ENCODE data around the gene SLC22A3. TPM values are rescaled to one million over a fixed set of nuclear protein-coding genes. Genes with fewer than 3 reads are reported as not detected.

SLC22A3 gene
- total RNA-seq, 1 experiment from 2014 or later, result 0.09 TPM

DNA sequence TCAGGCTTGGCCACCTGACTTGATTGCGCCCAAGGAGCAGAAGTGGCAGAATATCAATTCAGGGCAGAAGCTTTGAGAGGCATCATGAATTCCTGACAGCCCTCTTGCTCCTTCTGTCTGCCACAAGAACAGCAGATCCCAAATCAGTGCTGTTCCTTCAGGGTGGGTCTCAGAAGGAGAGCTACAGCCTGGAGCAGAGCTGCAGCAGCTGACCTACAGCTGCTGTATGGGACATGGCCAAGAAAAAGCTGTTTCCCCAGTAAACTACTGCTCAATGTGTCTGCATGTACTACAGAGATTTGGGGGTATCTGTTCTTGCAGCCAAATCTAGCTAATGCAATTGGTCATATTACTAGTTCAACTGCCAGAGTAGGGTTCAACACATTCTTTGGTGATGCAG is 69.0 kb downstream of the SLC22A3 start:
- H3K27me3 Mint-ChIP-seq (ENCODE audit: insufficient read depth, unreplicated experiment), result no peaks in the 10 kb centered on the region
- no TSS peak for BruUV-seq (replicated peaks)
- intact Hi-C loops (cut with micrococcal nuclease), result no loop called here
- POLR2A ChIA-PET, result no interaction called here
- CTCF ChIA-PET, result interaction anchor here (0.6 to 0.8 kb wide), 2 partner anchors 10 to 445 kb away, joined by 3 read pairs; no protein-coding TSS in a partner anchor
- TF ChIP-seq, protein P1, sequence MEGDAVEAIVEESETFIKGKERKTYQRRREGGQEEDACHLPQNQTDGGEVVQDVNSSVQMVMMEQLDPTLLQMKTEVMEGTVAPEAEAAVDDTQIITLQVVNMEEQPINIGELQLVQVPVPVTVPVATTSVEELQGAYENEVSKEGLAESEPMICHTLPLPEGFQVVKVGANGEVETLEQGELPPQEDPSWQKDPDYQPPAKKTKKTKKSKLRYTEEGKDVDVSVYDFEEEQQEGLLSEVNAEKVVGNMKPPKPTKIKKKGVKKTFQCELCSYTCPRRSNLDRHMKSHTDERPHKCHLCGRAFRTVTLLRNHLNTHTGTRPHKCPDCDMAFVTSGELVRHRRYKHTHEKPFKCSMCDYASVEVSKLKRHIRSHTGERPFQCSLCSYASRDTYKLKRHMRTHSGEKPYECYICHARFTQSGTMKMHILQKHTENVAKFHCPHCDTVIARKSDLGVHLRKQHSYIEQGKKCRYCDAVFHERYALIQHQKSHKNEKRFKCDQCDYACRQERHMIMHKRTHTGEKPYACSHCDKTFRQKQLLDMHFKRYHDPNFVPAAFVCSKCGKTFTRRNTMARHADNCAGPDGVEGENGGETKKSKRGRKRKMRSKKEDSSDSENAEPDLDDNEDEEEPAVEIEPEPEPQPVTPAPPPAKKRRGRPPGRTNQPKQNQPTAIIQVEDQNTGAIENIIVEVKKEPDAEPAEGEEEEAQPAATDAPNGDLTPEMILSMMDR (IDR thresholded peaks at IDR 0.05; ENCODE audit: unreplicated experiment), result no peak
- no peak for DNase-seq (ENCODE audit: unreplicated experiment)
- H3K4me1 Mint-ChIP-seq (ENCODE audit: insufficient read depth, unreplicated experiment), result no peaks in the 10 kb centered on the region
- no peaks in the 10 kb centered on the region for H3K36me3 Mint-ChIP-seq (ENCODE audit: insufficient read depth, unreplicated experiment)
- H3K9me3 Mint-ChIP-seq (ENCODE audit: unreplicated experiment), result no peaks in the 10 kb centered on the region
- no peak overlapping the region for H3K27ac Mint-ChIP-seq (ENCODE audit: low read depth, unreplicated experiment)
- H3K4me3 Mint-ChIP-seq (ENCODE audit: unreplicated experiment), result no peak overlapping the region

DNA sequence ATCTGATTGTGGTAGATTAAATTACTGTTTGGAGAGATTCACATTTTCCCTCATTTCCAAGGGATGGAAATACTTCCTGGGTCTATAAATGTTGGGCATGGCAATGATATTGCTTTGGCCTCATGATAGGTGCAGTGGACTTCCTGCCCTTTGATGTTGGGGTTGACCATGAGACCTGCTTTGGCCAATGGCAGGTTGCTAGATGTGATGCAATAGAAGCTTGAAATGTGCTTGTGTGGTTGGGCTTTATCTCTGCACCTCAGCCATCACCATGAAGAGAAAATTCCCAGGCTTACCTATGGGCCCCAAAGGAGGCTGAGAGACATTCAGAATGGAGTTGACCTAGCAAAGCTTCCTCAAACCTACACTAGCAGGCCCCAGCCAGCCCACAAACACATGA is 69.4 kb downstream of the SLC22A3 start:
- no peaks in the 10 kb centered on the region for H3K27me3 Mint-ChIP-seq (ENCODE audit: insufficient read depth, unreplicated experiment)
- no peak for DNase-seq (ENCODE audit: unreplicated experiment)
- no peak overlapping the region for H3K4me3 Mint-ChIP-seq (ENCODE audit: unreplicated experiment)
- BruUV-seq (replicated peaks), result no TSS peak
- H3K4me1 Mint-ChIP-seq (ENCODE audit: insufficient read depth, unreplicated experiment), result no peaks in the 10 kb centered on the region
- POLR2A ChIA-PET, result interaction anchor here (1.7 kb wide), 1 partner anchor 25 kb away, joined by 3 read pairs; no protein-coding TSS in a partner anchor
- TF ChIP-seq, protein P1 (IDR thresholded peaks at IDR 0.05; ENCODE audit: unreplicated experiment), result no peak
- no peaks in the 10 kb centered on the region for H3K36me3 Mint-ChIP-seq (ENCODE audit: insufficient read depth, unreplicated experiment)
- H3K27ac Mint-ChIP-seq (ENCODE audit: low read depth, unreplicated experiment), result no peak overlapping the region
- no peaks in the 10 kb centered on the region for H3K9me3 Mint-ChIP-seq (ENCODE audit: unreplicated experiment)
- CTCF ChIA-PET, result interaction anchor here (0.6 to 0.8 kb wide), 2 partner anchors 9 to 445 kb away, joined by 3 read pairs; no protein-coding TSS in a partner anchor
- intact Hi-C loops (cut with micrococcal nuclease), result no loop called here

DNA sequence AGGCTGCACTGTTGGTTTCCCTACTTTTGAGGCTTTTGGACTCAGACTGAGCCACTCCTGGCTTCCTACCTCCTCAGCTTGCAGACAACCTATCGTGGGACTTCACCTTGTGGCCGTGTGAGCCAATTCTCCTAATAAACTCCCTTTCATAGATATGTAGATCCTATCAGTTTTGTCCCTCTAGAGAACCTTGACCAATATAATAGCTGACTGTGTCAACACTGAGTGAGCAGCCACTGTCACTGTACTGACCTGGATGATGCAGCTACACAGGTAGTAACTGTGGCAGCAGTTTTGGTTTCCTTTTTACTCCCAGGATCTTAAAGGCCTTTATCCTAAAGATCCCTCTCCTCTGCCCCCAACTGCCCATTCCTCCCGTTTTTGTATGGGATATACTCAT is 70.2 kb downstream of the SLC22A3 start:
- TF ChIP-seq, protein P1 (IDR thresholded peaks at IDR 0.05; ENCODE audit: unreplicated experiment), result no peak
- CTCF ChIA-PET, result interaction anchor here (0.5 to 1.2 kb wide), 3 partner anchors 37 to 196 kb away, joined by 3 read pairs; no protein-coding TSS in a partner anchor
- H3K9me3 Mint-ChIP-seq (ENCODE audit: unreplicated experiment), result no peaks in the 10 kb centered on the region
- no peaks in the 10 kb centered on the region for H3K36me3 Mint-ChIP-seq (ENCODE audit: insufficient read depth, unreplicated experiment)
- intact Hi-C loops (cut with micrococcal nuclease), result no loop called here
- POLR2A ChIA-PET, result interaction anchor here (1.7 kb wide), 1 partner anchor 26 kb away, joined by 3 read pairs; no protein-coding TSS in a partner anchor
- H3K4me1 Mint-ChIP-seq (ENCODE audit: insufficient read depth, unreplicated experiment), result no peaks in the 10 kb centered on the region
- DNase-seq (ENCODE audit: unreplicated experiment), result no peak
- H3K4me3 Mint-ChIP-seq (ENCODE audit: unreplicated experiment), result no peak overlapping the region
- BruUV-seq (replicated peaks), result no TSS peak
- H3K27me3 Mint-ChIP-seq (ENCODE audit: insufficient read depth, unreplicated experiment), result no peaks in the 10 kb centered on the region
- H3K27ac Mint-ChIP-seq (ENCODE audit: low read depth, unreplicated experiment), result no peak overlapping the region

DNA sequence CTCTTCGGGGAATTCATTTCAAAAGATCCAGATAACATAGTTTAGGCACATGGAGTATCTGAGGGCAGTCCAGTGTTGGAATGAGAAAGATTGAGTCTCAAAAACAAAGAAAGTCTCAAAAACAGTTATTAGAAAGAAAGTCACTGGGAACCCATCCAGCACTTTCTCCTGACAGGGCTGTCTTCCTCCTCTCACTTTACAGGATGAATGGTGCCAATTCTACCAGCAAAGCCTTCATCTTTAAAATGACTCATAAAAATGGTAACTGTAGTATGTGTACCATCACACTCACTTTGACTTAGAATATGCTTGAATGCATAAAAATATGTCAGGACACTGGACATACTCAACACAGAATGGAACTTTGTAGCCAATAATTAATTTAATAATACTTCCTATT is 71.3 kb downstream of the SLC22A3 start:
- Mint-ChIP-seq H3K9me3 (ENCODE audit: unreplicated experiment) (no peaks in the 10 kb centered on the region), H3K4me3 (ENCODE audit: unreplicated experiment) (no peak overlapping the region), H3K4me1 (ENCODE audit: insufficient read depth, unreplicated experiment) (peaks cover 7% of the 10 kb centered on the region), H3K36me3 (ENCODE audit: insufficient read depth, unreplicated experiment) (no peaks in the 10 kb centered on the region), H3K27me3 (ENCODE audit: insufficient read depth, unreplicated experiment) (no peaks in the 10 kb centered on the region), H3K27ac (ENCODE audit: low read depth, unreplicated experiment) (no peak overlapping the region)
- no TSS peak for BruUV-seq (replicated peaks)
- intact Hi-C loops (cut with micrococcal nuclease), result no loop called here
- no peak for DNase-seq (ENCODE audit: unreplicated experiment)
- CTCF ChIA-PET, result interaction anchor here (1.0 to 1.2 kb wide), 2 partner anchors 36 to 197 kb away, joined by 3 read pairs; no protein-coding TSS in a partner anchor
- TF ChIP-seq, protein P1 (IDR thresholded peaks at IDR 0.05; ENCODE audit: unreplicated experiment), result no peak
- POLR2A ChIA-PET, result interaction anchor here (1.7 kb wide), 1 partner anchor 27 kb away, joined by 3 read pairs; no protein-coding TSS in a partner anchor

Measured in MCF 10A (cell line).